ENCODE results near the gene KLHDC4.
"Not testable (repeated sequence)": the region's sequence is repeated elsewhere in the genome, so short reads cannot be mapped to it uniquely, and the experiment has no call there.

Gene KLHDC4

DNA sequence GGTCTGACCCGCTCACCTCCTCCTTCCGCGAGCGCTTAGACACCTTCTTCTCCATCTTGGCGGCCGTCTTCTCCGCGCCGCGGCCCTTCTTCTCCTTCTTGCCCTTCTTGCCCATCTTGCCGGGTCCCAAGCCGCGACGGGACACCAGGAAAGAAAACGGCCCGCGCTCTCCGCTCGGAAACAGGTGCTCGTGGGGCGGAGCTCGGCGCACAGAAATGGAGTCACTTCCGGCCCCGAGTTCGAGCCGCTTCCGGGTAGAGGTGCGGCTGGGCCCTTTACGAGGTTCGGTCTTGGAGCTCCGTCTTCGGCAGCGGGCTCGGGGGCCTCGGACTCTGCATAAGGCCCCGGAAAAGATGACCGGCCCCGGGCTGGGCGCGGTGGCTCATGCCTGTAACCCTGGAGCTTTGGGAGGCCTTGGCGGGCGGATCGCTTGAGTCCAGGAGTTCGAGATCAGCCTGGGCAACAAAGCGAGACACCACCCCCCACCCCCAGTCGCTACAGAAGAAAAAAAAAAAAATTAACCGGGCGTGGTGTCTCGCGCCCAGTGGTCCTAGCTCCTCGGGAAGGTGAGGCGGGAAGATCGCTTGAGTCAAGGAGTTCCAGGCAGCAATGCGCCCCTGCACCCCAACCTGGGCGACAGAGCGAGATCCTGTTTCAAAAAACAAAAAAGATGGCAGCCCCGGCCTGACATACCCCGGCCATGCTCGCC, at the start of gene KLHDC4:
Gene KLHDC4, minus strand, starts transcription at position 211 of the 709 bp plus-strand sequence. Its CDS starts 96 bp downstream, at position 115.
- peak; percentile 91 for DNase-seq

DNA sequence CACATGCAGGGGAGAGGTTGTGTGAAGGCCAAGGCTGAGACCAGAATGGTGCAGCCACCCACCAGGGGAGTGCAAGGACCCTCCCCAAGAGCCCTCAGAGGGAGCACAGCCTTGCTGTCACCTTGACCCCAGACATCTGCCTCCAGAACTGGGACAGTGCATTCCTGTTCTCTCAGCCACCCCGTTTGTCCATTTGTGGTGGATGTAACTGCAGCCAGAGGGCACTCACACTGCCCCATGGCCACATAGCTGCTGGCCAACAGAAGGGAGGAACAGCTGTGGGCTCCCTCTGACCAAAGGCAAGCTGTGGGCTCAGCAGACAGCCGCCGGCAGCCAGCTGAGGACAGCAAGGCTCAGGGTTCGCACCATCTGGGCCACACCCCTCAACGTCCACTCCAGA, 49.8 kb upstream of the KLHDC4 start:
- DNase-seq: no peak

- DNase-seq: no peak
Measured at GRCh38 chr16:87812200-87812656, 46.4 kb upstream of the KLHDC4 start.

DNA sequence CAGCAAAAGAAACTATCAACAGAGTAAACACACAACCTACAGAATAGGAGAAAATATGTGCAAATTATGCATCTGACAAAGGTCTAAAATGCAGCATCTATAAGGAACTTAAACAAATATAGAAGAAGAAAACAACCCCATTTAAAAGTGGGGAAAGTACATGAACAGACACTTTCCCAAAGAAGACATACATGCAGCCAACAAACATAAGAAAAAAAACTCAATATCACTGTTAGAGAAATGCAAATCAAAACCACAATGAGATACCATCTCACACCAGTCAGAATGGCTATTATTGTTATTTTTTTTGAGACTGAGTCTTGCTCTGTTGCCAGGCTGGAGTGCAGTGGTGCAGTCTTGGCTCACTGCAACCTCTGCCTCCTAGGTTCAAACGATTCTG, 45.7 kb upstream of the KLHDC4 start:
- DNase-seq: not testable (repeated sequence)

- no peak for DNase-seq
Measured at GRCh38 chr16:87809150-87809902, 43.5 kb upstream of the KLHDC4 start.

GRCh38 chr16:87808108-87808507, 42.3 kb upstream of the KLHDC4 start:
- DNase-seq: no peak

- peak; percentile 78 for DNase-seq
Measured at GRCh38 chr16:87806641-87807546, 41.1 kb upstream of the KLHDC4 start.

- DNase-seq: peak; percentile 55
Measured at GRCh38 chr16:87806261-87806640, 40.5 kb upstream of the KLHDC4 start.

DNA sequence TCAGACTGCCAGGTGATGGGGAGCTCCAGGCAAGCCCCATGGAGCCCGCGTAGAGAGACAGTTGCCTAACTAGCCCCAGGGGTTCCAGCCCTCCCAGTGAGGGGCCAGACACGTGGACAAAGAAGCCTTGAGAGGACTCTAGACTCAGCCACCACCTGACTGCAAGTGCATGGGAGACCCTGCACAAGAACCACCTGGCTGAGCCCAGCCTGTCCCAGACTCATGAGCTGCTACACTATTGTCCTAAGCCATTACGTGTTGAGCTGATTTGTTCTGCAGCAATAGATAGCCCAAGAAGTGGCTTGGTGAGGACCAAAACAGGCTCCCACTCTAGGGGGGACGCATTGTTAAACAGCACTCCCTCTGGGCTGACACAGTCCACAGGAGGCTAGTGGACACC, 37.6 kb upstream of the KLHDC4 start:
- no peak for DNase-seq

DNA sequence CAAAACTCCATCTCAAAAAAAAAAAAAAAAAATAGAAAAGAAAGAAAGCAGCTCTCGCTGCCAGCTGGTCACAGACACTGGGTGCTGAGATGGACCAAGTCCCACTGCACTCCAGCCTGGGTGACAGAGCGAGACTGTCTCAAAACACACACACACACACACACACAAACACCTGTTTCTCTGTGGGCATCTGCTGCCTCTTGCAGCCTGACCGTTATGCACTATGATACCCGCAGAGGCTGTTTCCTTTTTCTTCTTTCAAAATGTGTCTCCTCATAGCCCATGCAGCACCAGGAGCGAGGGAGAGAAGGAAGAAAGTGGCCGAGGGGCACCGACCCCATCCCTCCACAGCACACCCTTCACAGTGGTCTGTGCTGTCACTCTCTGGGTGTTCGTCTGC, 36.9 kb upstream of the KLHDC4 start:
- no peak for DNase-seq

DNA sequence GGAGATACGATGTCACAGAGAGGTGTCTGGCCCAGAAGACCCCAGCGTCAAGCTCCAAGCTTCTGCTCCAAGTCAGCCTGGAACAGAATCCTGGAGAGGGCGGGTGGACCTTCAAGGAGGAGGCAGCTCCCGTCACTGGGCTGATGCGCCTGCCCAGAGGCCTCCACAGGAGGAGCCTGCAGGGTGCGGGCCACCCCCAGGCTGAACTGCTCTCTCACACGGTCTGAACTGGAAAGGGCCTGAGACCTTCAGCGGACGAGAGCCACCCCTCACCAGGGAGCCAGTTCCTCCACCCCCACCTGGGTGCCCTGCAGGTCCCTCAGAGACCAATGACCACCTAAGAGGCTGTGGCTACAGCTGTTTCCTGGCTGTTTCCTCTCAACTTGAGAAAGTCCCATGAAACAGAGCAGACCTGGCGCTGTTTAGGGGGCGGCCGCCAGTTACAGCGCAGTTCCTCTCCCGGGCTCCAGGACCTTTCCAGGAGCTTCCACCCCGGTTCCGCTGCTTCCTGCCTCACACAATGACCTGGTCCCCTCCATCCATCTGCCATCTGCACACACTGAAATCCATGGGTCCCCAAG, 36.0 kb upstream of the KLHDC4 start:
- DNase-seq: no peak

GRCh38 chr16:87800497-87800896, 34.7 kb upstream of the KLHDC4 start:
- DNase-seq: no peak

- no peak for DNase-seq
Measured at GRCh38 chr16:87795336-87795735, 29.6 kb upstream of the KLHDC4 start.

DNA sequence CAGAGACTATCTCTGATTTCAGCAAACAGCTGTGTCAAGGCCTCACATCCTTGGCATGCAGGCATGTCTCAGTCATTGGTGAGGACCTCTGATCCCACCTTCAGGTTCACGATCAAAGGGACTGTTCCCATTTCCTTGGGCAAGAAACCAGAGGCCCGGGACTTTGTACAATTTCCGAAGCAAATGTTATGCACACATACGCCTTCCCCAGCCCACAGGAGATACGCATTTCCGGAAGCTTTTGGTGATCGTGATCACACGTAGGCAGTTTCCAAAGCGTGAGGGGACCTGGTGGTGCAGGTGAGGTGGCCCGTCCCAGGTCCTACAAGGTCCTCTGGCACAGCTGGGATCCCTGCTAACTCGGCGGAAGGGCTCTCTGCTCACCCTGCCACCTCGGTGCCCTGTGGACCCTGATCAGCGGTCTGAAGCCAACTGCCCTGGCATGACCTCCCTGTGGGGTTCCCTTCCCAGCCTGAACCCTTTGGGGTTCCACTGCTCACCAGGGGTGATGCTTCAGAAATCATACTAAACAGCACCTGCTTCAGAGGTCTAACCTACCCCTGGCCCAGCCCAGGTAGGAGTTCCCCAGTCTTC, 28.8 kb upstream of the KLHDC4 start:
- DNase-seq: no peak

DNA sequence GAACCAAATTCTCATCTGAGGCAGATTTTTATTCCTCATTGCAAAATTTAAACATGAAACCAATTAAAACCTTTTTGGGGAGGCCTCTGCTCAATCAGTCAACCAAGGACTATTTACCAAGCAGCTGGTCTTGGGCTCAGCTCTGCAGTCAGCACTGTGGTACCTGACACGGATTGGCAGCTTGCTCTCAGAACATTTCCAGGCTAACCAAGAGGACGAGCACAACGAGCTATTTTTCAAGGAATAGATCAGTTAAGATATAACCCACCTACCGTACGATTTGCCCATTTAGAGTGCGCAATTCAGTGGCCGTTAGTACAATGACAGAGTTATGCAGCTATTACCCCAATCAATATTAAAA, 26.4 kb upstream of the KLHDC4 start:
- no peak for DNase-seq

DNA sequence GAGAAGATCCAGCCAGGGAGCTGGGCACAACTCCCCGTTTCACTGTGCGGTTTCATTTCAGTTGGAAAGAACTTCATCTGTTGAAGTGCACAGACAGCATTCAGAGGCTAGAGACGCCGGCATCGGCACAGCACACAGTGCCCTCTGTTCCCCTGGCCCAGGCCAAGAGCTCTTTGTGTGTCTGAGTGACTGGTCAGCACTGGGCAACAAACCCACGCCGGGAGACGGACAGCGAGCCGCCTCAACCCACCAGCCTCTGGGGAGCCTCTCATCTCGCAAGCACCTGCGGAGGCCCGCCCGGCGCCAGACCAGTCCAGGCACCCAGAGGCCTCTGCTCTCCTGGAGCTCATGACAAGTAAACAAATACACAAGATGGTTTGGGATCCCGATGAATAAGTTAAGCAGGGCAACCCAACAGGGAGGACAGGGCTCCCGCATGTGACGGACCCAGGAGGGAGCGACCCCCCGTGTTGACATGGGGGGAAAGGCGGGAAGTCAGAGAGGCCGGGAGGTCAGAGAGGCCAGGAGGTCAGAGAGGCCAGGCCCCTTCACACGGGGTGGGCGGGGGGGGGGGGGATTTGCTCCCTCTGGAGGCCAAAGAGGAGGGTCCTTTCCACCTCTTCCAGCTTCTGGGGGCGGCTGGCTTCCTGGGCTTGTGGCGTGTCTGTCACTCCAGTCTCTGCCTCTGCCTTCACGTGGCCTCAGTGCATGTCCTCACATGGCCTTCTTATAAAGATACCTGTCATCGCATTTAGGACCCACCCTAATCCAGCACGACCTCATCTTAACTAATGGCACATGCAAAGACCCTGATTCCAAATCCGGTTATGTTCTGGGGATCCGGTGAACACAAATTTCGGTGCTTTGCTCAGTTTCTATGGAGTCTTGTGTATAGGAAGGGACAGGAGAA, 25.8 kb upstream of the KLHDC4 start:
- DNase-seq: no peak

DNA sequence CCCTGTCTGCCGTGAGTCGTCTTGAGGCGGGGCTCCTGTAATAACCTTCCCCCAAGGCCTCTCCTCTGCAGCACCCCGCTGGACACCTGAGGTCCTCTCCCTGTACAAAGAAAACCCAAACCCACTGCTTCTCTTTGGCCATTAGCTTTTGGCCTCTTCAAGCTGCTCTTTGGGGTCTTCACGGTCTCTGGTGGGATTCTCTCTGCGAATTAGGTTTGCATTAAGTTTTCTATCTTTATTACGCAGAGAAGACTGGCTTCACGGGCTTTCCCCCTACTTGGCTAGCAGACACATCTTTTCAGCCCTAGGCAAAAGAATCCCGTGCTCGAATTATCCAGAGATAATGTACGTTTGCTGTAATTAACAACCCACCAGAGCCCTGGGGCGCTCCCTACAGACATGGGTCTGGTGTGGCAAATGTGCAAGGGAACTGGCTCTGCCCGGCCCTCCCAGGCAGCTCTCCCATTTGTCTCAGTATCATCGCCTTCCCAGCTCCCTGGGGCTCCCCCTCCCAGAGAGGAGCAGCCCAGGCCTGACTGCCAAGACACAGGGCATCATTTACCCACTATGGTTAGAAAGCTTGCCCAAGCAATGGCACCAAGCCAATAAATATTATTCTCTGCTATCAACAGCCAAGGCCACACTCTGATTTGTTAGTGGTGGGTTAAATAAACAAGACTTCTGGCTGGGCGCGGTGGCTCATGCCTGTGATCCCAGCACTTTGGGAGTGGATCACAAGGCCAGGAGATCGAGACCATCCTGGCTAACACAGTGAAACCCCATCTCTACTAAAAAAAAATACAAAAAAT, 24.7 kb upstream of the KLHDC4 start:
- DNase-seq: no peak

GRCh38 chr16:87789437-87790291, 23.9 kb upstream of the KLHDC4 start:
- DNase-seq: no peak

GRCh38 chr16:87788730-87789436, 23.1 kb upstream of the KLHDC4 start:
- not testable (repeated sequence) for DNase-seq

All from CD4-positive, alpha-beta T cell treated with Interleukin-17A for 4 hours (primary cell).